ENCODE results near the gene KLHDC7A.
A peak's percentile ranks its signal among the peaks of the same experiment; 100 is the strongest.

KLHDC7A gene

GRCh38 chr1:18480315-18481189 lies at the start of gene KLHDC7A:
TSS of gene KLHDC7A (plus strand) at chr1:18480930. CDS start at chr1:18480982, 52 bp downstream.
- H3K4me3 Mint-ChIP-seq: peak within 1 kb of the TSS; percentile 49
- DNase-seq: peak; percentile 57
- H3K27ac Mint-ChIP-seq: peak within 1 kb of the TSS; percentile 61
- TF ChIP-seq, protein P1, sequence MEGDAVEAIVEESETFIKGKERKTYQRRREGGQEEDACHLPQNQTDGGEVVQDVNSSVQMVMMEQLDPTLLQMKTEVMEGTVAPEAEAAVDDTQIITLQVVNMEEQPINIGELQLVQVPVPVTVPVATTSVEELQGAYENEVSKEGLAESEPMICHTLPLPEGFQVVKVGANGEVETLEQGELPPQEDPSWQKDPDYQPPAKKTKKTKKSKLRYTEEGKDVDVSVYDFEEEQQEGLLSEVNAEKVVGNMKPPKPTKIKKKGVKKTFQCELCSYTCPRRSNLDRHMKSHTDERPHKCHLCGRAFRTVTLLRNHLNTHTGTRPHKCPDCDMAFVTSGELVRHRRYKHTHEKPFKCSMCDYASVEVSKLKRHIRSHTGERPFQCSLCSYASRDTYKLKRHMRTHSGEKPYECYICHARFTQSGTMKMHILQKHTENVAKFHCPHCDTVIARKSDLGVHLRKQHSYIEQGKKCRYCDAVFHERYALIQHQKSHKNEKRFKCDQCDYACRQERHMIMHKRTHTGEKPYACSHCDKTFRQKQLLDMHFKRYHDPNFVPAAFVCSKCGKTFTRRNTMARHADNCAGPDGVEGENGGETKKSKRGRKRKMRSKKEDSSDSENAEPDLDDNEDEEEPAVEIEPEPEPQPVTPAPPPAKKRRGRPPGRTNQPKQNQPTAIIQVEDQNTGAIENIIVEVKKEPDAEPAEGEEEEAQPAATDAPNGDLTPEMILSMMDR (IDR thresholded peaks at IDR 0.05): no peak
- peaks cover 20% of the 10 kb centered on the region for H3K27me3 Mint-ChIP-seq (ENCODE audit: low read depth, poor library complexity)
- H3K4me1 Mint-ChIP-seq: peaks cover 42% of the 10 kb centered on the region
- H3K36me3 Mint-ChIP-seq (ENCODE audit: low read depth): no peaks in the 10 kb centered on the region
- no peaks in the 10 kb centered on the region for H3K9me3 Mint-ChIP-seq

DNA sequence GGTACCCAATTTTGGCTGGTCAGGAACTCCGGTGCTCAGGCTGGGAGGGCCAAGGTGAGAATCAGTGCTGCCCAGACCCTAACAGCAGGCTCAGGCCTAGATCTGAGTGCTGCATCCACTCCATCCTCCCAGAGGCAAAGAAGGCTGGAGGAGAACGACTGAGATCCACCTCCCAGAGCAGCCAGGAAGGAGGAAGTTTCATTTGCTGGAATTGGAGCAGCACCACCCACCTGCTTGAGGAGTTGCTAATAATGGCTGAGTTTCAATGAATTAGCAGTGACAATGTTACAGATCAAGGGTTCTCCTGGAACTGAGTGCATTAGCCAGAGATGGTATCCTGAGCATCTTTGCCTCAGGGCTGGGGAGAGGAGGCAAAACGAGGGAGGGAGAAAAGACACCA lies 46.7 kb upstream of the KLHDC7A start:
- Mint-ChIP-seq H3K4me3 (no peak overlapping the region), H3K27me3 (ENCODE audit: low read depth, poor library complexity) (peaks cover 26% of the 10 kb centered on the region), H3K36me3 (ENCODE audit: low read depth) (no peaks in the 10 kb centered on the region), H3K4me1 (no peaks in the 10 kb centered on the region), H3K27ac (no peak overlapping the region), H3K9me3 (peaks cover 11% of the 10 kb centered on the region)
- TF ChIP-seq, protein P1 (IDR thresholded peaks at IDR 0.05): no peak
- no peak for DNase-seq

- peaks cover 11% of the 10 kb centered on the region for H3K9me3 Mint-ChIP-seq
- no peaks in the 10 kb centered on the region for H3K4me1 Mint-ChIP-seq
- DNase-seq: no peak
- H3K4me3 Mint-ChIP-seq: no peak overlapping the region
- H3K36me3 Mint-ChIP-seq (ENCODE audit: low read depth): no peaks in the 10 kb centered on the region
- TF ChIP-seq, protein P1 (IDR thresholded peaks at IDR 0.05): no peak
- H3K27ac Mint-ChIP-seq: no peak overlapping the region
- peaks cover 32% of the 10 kb centered on the region for H3K27me3 Mint-ChIP-seq (ENCODE audit: low read depth, poor library complexity)
Observed at GRCh38 chr1:18440385-18441226, 40.1 kb upstream of the KLHDC7A start.

DNA sequence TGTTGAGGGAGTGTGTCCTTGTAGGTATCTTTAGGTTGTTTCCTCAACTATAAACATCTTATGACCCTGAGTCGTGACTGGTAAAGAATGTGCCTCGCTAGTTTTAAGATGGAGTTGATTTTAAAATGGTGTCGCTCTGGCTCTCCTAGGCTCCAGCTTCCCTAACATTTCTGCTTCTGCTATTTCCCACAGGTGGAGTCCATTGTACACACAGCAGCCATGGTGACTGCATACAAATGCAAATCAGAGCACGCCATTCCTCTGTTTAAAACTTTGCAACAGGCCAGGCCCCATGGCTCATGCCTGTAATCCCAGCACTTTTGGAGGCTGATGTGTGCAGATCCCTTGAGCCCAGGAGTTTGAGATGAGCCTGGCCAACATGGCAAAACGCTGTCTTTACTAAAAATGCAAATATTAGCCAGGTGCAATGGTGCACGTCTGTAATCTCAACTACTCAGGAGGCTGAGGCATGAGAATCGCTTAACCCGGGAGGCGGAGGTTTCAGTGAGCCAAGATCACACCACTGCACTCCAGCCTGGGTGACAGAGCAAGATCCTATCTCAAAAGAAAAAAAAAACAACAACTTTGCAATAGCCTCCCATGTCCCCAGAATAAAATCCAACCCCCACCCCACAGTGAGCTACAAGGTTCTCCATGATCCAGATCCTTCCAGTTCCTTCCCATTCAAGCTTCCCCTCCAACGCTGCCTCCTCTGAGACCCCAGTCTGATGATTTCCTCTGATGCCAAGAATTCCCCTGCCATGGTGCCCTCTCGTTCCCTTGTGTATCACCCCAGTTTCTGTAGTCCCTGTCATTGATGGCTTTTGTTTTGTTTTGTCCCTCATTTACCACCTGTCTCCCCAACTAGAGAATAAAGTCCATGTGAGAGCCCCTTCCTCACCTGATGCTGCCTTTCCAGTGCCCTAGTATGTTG lies 36.9 kb upstream of the KLHDC7A start:
- no peak for DNase-seq
- no peaks in the 10 kb centered on the region for H3K36me3 Mint-ChIP-seq (ENCODE audit: low read depth)
- peaks cover 16% of the 10 kb centered on the region for H3K9me3 Mint-ChIP-seq
- peaks cover 19% of the 10 kb centered on the region for H3K27me3 Mint-ChIP-seq (ENCODE audit: low read depth, poor library complexity)
- peak overlapping the region; percentile 43 for H3K27ac Mint-ChIP-seq
- no peak overlapping the region for H3K4me3 Mint-ChIP-seq
- no peaks in the 10 kb centered on the region for H3K4me1 Mint-ChIP-seq
- TF ChIP-seq, protein P1 (IDR thresholded peaks at IDR 0.05): no peak

DNA sequence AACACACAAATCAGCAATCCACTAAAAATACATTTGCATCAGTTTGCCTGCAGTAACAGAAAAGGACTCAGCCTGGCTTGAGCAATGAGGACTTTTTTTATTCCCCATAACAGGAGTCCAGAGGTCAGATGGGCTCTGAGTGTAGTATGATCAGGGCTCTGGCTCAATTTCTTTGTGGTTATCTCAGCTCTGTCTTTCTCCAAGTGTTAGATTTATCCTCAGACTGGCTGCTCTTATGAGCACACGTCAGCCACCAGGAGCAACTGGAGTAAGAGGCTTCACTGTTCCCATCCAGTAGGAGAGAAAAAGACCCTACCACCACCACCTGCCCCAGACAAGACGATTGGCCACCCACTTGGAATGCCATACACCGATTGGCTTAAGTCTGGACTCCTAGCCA lies 36.2 kb upstream of the KLHDC7A start:
- TF ChIP-seq, protein P1 (IDR thresholded peaks at IDR 0.05): no peak
- Mint-ChIP-seq H3K27ac (no peak overlapping the region), H3K9me3 (peaks cover 16% of the 10 kb centered on the region), H3K27me3 (ENCODE audit: low read depth, poor library complexity) (peaks cover 18% of the 10 kb centered on the region), H3K36me3 (ENCODE audit: low read depth) (no peaks in the 10 kb centered on the region), H3K4me3 (no peak overlapping the region), H3K4me1 (peaks cover 5% of the 10 kb centered on the region)
- DNase-seq: no peak

Measured in nephron progenitor cell (in vitro differentiated cells).